ENCODE measurements around the gene RIN3.

Gene RIN3

GRCh38 chr14:92513204-92513965 lies at the start of gene RIN3:
RIN3 (plus strand) TSS chr14:92513781; CDS start chr14:92513933, 152 bp downstream.
- peak; percentile 28 to 38 for DNase-seq

- no peak for DNase-seq
These were observed 49.4 kb upstream of the RIN3 start for GRCh38 chr14:92464156-92464555.

GRCh38 chr14:92464716-92465115 lies 48.9 kb upstream of the RIN3 start:
- no peak for DNase-seq

- DNase-seq: no peak
These were observed 48.1 kb upstream of the RIN3 start for GRCh38 chr14:92465353-92466055.

GRCh38 chr14:92466059-92466458 lies 47.5 kb upstream of the RIN3 start:
- DNase-seq: no peak

GRCh38 chr14:92469515-92469914 lies 44.1 kb upstream of the RIN3 start:
- DNase-seq: no peak

- DNase-seq: no peak
These were observed 43.4 kb upstream of the RIN3 start for GRCh38 chr14:92470215-92470614.

GRCh38 chr14:92470811-92471210 lies 42.8 kb upstream of the RIN3 start:
- DNase-seq: no peak

- DNase-seq: no peak
These were observed 41.7 kb upstream of the RIN3 start for GRCh38 chr14:92471919-92472318.

- no peak for DNase-seq
These were observed 40.7 kb upstream of the RIN3 start for GRCh38 chr14:92472860-92473259.

GRCh38 chr14:92473261-92473968 lies 40.2 kb upstream of the RIN3 start:
- DNase-seq: no peak

GRCh38 chr14:92473969-92474535 lies 39.5 kb upstream of the RIN3 start:
- no peak for DNase-seq

GRCh38 chr14:92475037-92475436 lies 38.5 kb upstream of the RIN3 start:
- DNase-seq: no peak

- no peak for DNase-seq
These were observed 38.0 kb upstream of the RIN3 start for GRCh38 chr14:92475451-92476187.

- no peak for DNase-seq
These were observed 32.7 kb upstream of the RIN3 start for GRCh38 chr14:92480856-92481255.

- no peak for DNase-seq
These were observed 32.2 kb upstream of the RIN3 start for GRCh38 chr14:92481386-92481785.

- DNase-seq: no peak
These were observed 31.6 kb upstream of the RIN3 start for GRCh38 chr14:92481811-92482555.

GRCh38 chr14:92482621-92483319 lies 30.8 kb upstream of the RIN3 start:
- no peak for DNase-seq

GRCh38 chr14:92484132-92484823 lies 29.3 kb upstream of the RIN3 start:
- DNase-seq: no peak

GRCh38 chr14:92486881-92487280 lies 26.7 kb upstream of the RIN3 start:
- DNase-seq: no peak
